ENCODE data around the gene ZIC5. TPM values are rescaled to one million over a fixed set of nuclear protein-coding genes. Genes with fewer than 3 reads are reported as not detected.

ZIC5 gene
- total and polyA plus RNA-seq, 2 of the 4 experiments (the other 2 are of a cell fraction) = not detected

GRCh38 chr13:99981735-99982035 is 10.1 kb upstream of the ZIC5 start, which contains the start of gene ZIC2:
TSS of gene ZIC2 (plus strand) at chr13:99981784. CDS start at chr13:99982065, 281 bp downstream.
- no peak within 1 kb of the TSS for H3K9ac ChIP-seq (ENCODE audit: low read depth, low read length)
- ATAC-seq (ENCODE audit: low read depth) (peak; percentile 4; the same call in 1 of the 2 replicates), DNase-seq (no peak)
- H4K5ac ChIP-seq (ENCODE audit: low read depth, low read length) = no peak within 1 kb of the TSS
- dilution Hi-C loops (cut with HindIII; ENCODE audit: low sequenced_read_pairs, unreplicated experiment) (no loop called here), in situ Hi-C loops (cut with MboI; ENCODE audit: low sequenced_read_pairs) (loop anchor here (10.0 kb wide), 1 partner anchor 253 kb away; no protein-coding TSS in a partner anchor), intact Hi-C loops (cut with micrococcal nuclease) (no loop called here)
- CTCF ChIA-PET = interaction anchor here (1.0 kb wide), 1 partner anchor 12 kb away, joined by 3 read pairs; no protein-coding TSS in a partner anchor
- TF ChIP-seq RAD21 (IDR thresholded peaks at IDR 0.05; ENCODE audit: low read length) (no peak), MXI1 (IDR thresholded peaks at IDR 0.05; ENCODE audit: borderline replicate concordance, low read depth, low read length) (no peak), NFE2L2 (IDR thresholded peaks at IDR 0.05; ENCODE audit: low read depth, low read length) (no peak), FOS (IDR thresholded peaks at IDR 0.05; ENCODE audit: low read depth, low read length) (no peak), BHLHE40 (IDR thresholded peaks at IDR 0.05; ENCODE audit: low read depth, low read length) (no peak), RFX5 (IDR thresholded peaks at IDR 0.05; ENCODE audit: low read depth, low read length) (no peak), SMC3 (IDR thresholded peaks at IDR 0.05; ENCODE audit: low read depth, low read length) (no peak), MAZ (IDR thresholded peaks at IDR 0.05; ENCODE audit: borderline replicate concordance, low read depth, low read length) (no peak), RCOR1 (IDR thresholded peaks at IDR 0.05; ENCODE audit: insufficient replicate concordance, low read length) (no peak)
- TF ChIP-seq, protein P1, sequence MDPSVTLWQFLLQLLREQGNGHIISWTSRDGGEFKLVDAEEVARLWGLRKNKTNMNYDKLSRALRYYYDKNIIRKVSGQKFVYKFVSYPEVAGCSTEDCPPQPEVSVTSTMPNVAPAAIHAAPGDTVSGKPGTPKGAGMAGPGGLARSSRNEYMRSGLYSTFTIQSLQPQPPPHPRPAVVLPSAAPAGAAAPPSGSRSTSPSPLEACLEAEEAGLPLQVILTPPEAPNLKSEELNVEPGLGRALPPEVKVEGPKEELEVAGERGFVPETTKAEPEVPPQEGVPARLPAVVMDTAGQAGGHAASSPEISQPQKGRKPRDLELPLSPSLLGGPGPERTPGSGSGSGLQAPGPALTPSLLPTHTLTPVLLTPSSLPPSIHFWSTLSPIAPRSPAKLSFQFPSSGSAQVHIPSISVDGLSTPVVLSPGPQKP (IDR thresholded peaks at IDR 0.05; ENCODE audit: borderline replicate concordance, low read depth, low read length) = no peak
- no peak within 1 kb of the TSS for H4K91ac ChIP-seq (ENCODE audit: insufficient read depth, low read depth, low read length)
- H2BK5ac ChIP-seq (ENCODE audit: low read depth, low read length, poor library complexity, severe bottlenecking) = no peak within 1 kb of the TSS
- H3K4me3 ChIP-seq (ENCODE audit: insufficient read depth, low read depth, low read length) = peak within 1 kb of the TSS; percentile 33
- no peak within 1 kb of the TSS for H3K23ac ChIP-seq (ENCODE audit: low read depth, low read length)
- no peaks in the 10 kb centered on the region; the same call in 1 of the 2 replicates for H3K4me1 ChIP-seq (ENCODE audit: control insufficient read depth, insufficient read depth, low read length)
- H3K4ac ChIP-seq (ENCODE audit: low read depth, low read length) = no peak within 1 kb of the TSS
- H2BK15ac ChIP-seq (ENCODE audit: low read depth, low read length) = no peak within 1 kb of the TSS
- no peak within 1 kb of the TSS for H3K27ac ChIP-seq (ENCODE audit: insufficient read depth, low read length)
- no peak within 1 kb of the TSS for H2BK20ac ChIP-seq (ENCODE audit: low read depth, low read length)
- BruUV-seq (replicated peaks) = no TSS peak
- no peak within 1 kb of the TSS for H2AK5ac ChIP-seq (ENCODE audit: low read depth, low read length)
- no peak within 1 kb of the TSS for H4K8ac ChIP-seq (ENCODE audit: low read depth in 2 of 2, low read length in 2 of 2)
- no peak within 1 kb of the TSS for H3K56ac ChIP-seq (ENCODE audit: extremely low read depth, insufficient read depth, low read length)
- H2BK120ac ChIP-seq (ENCODE audit: low read depth, low read length) = no peak within 1 kb of the TSS
- H2AFZ ChIP-seq (replicated peaks; ENCODE audit: low read length, poor library complexity) = peak within 1 kb of the TSS; percentile 89
- peaks cover 15% of the 10 kb centered on the region for H4K20me1 ChIP-seq (ENCODE audit: insufficient read depth, low read length)
- peaks cover 88% of the 10 kb centered on the region for H3K27me3 ChIP-seq (ENCODE audit: control insufficient read depth, insufficient read depth, low read length)
- peak within 1 kb of the TSS; percentile 62 for H3K4me2 ChIP-seq (ENCODE audit: low read depth, low read length)
- no peak within 1 kb of the TSS for H3K18ac ChIP-seq (ENCODE audit: low read depth, low read length)
- POLR2A ChIA-PET (ENCODE audit: unreplicated experiment) = no interaction called here
- 3% methylated on average over 9 of the region's 41 CpGs; no CpG with 5 or more reads in 1 of the 2 experiments for WGBS, 2 experiments (ENCODE audit: extremely low coverage in 2 of 2, insufficient read length in 1 of 2)
- H3K9me3 ChIP-seq (ENCODE audit: control insufficient read depth, insufficient read depth, low read length) = peaks cover 19% of the 10 kb centered on the region
- H3K36me3 ChIP-seq (ENCODE audit: control insufficient read depth, insufficient read depth, low read length) = no peaks in the 10 kb centered on the region
- no peaks in the 10 kb centered on the region for H3K79me1 ChIP-seq (ENCODE audit: low read depth in 1 of 2, low read length in 2 of 2)
- H3K14ac ChIP-seq (replicated peaks; ENCODE audit: low read depth, low read length) = no peak within 1 kb of the TSS
- H3K9me1 ChIP-seq (ENCODE audit: insufficient read depth, low read length) = no peaks in the 10 kb centered on the region
- no peak within 1 kb of the TSS for H2AK9ac ChIP-seq (replicated peaks; ENCODE audit: low read depth, low read length, poor library complexity)
